Measurements from ENCODE around the gene ELK3.

Gene ELK3

GRCh38 chr12:96167492-96167891 lies 26.7 kb upstream of the ELK3 start:
- Histone ChIP-seq H3K4me3 (ENCODE audit: low read length) (no peak overlapping the region), H3K36me3 (ENCODE audit: insufficient read depth, low read length) (no peaks in the 10 kb centered on the region), H3K9ac (ENCODE audit: low read depth, low read length) (no peak overlapping the region), H3K9me3 (replicated peaks; ENCODE audit: low read length) (no peaks in the 10 kb centered on the region), H3K4me1 (ENCODE audit: control insufficient read depth, insufficient read depth, low read length) (no peaks in the 10 kb centered on the region), H3K27me3 (ENCODE audit: control insufficient read depth, insufficient read depth, low read length) (no peaks in the 10 kb centered on the region), H3K4me2 (ENCODE audit: low read length) (no peak overlapping the region)

GRCh38 chr12:96170328-96170727 lies 23.8 kb upstream of the ELK3 start:
- H3K4me2 ChIP-seq (ENCODE audit: low read length) = no peak overlapping the region
- no peaks in the 10 kb centered on the region for H3K4me1 ChIP-seq (ENCODE audit: control insufficient read depth, insufficient read depth, low read length)
- H3K9me3 ChIP-seq (replicated peaks; ENCODE audit: low read length) = no peaks in the 10 kb centered on the region
- H3K9ac ChIP-seq (ENCODE audit: low read depth, low read length) = no peak overlapping the region
- no peak overlapping the region for H3K4me3 ChIP-seq (ENCODE audit: low read length)
- H3K27me3 ChIP-seq (ENCODE audit: control insufficient read depth, insufficient read depth, low read length) = no peaks in the 10 kb centered on the region
- H3K36me3 ChIP-seq (ENCODE audit: insufficient read depth, low read length) = no peaks in the 10 kb centered on the region

- no peaks in the 10 kb centered on the region for H3K27me3 ChIP-seq (ENCODE audit: control insufficient read depth, insufficient read depth, low read length)
- H3K4me1 ChIP-seq (ENCODE audit: control insufficient read depth, insufficient read depth, low read length) = no peaks in the 10 kb centered on the region
- no peak overlapping the region for H3K9ac ChIP-seq (ENCODE audit: low read depth, low read length)
- H3K36me3 ChIP-seq (ENCODE audit: insufficient read depth, low read length) = no peaks in the 10 kb centered on the region
- no peaks in the 10 kb centered on the region for H3K9me3 ChIP-seq (replicated peaks; ENCODE audit: low read length)
- H3K4me3 ChIP-seq (ENCODE audit: low read length) = no peak overlapping the region
- no peak overlapping the region for H3K4me2 ChIP-seq (ENCODE audit: low read length)
Measured at GRCh38 chr12:96170762-96171161, 23.4 kb upstream of the ELK3 start.

DNA sequence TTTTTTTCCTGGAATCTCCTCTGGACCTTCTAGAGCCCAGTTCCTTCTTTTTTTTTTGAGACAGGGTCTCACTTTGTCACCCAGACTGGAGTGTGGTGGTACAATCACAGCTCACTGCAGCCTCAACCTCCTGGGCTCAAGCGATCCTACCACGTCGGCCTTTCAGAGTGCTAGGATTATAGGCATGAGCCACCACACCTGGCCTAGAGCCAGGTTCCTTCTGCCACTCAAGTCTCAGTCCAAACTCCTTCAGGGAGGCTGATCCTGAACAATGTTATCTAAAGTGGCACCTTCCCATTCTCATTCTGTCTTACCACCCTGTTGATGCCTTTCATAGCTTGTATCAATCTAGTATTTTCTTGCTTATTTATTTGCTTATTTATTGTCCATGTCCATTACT lies 22.3 kb upstream of the ELK3 start:
- H3K9me3 ChIP-seq (replicated peaks; ENCODE audit: low read length) = peaks cover 3% of the 10 kb centered on the region
- H3K36me3 ChIP-seq (ENCODE audit: insufficient read depth, low read length) = no peaks in the 10 kb centered on the region
- peaks cover 4% of the 10 kb centered on the region for H3K4me1 ChIP-seq (ENCODE audit: control insufficient read depth, insufficient read depth, low read length)
- H3K9ac ChIP-seq (ENCODE audit: low read depth, low read length) = no peak overlapping the region
- no peaks in the 10 kb centered on the region for H3K27me3 ChIP-seq (ENCODE audit: control insufficient read depth, insufficient read depth, low read length)
- no peak overlapping the region for H3K4me2 ChIP-seq (ENCODE audit: low read length)
- no peak overlapping the region for H3K4me3 ChIP-seq (ENCODE audit: low read length)

GRCh38 chr12:96172981-96173380 lies 21.2 kb upstream of the ELK3 start:
- no peaks in the 10 kb centered on the region for H3K36me3 ChIP-seq (ENCODE audit: insufficient read depth, low read length)
- H3K27me3 ChIP-seq (ENCODE audit: control insufficient read depth, insufficient read depth, low read length) = no peaks in the 10 kb centered on the region
- no peak overlapping the region for H3K4me3 ChIP-seq (ENCODE audit: low read length)
- peaks cover 12% of the 10 kb centered on the region for H3K4me1 ChIP-seq (ENCODE audit: control insufficient read depth, insufficient read depth, low read length)
- H3K4me2 ChIP-seq (ENCODE audit: low read length) = no peak overlapping the region
- H3K9ac ChIP-seq (ENCODE audit: low read depth, low read length) = no peak overlapping the region
- peaks cover 3% of the 10 kb centered on the region for H3K9me3 ChIP-seq (replicated peaks; ENCODE audit: low read length)

GRCh38 chr12:96176575-96176974 lies 17.6 kb upstream of the ELK3 start:
- Histone ChIP-seq H3K9me3 (replicated peaks; ENCODE audit: low read length) (peaks cover 3% of the 10 kb centered on the region), H3K27me3 (ENCODE audit: control insufficient read depth, insufficient read depth, low read length) (no peaks in the 10 kb centered on the region), H3K9ac (ENCODE audit: low read depth, low read length) (no peak overlapping the region), H3K4me3 (ENCODE audit: low read length) (no peak overlapping the region), H3K4me2 (ENCODE audit: low read length) (peak overlapping the region; percentile 0), H3K4me1 (ENCODE audit: control insufficient read depth, insufficient read depth, low read length) (peaks cover 12% of the 10 kb centered on the region), H3K36me3 (ENCODE audit: insufficient read depth, low read length) (no peaks in the 10 kb centered on the region)

GRCh38 chr12:96177013-96177412 lies 17.2 kb upstream of the ELK3 start:
- Histone ChIP-seq H3K27me3 (ENCODE audit: control insufficient read depth, insufficient read depth, low read length) (no peaks in the 10 kb centered on the region), H3K4me3 (ENCODE audit: low read length) (no peak overlapping the region), H3K4me2 (ENCODE audit: low read length) (peak overlapping the region; percentile 19), H3K4me1 (ENCODE audit: control insufficient read depth, insufficient read depth, low read length) (peaks cover 12% of the 10 kb centered on the region), H3K9me3 (replicated peaks; ENCODE audit: low read length) (peaks cover 3% of the 10 kb centered on the region), H3K36me3 (ENCODE audit: insufficient read depth, low read length) (no peaks in the 10 kb centered on the region), H3K9ac (ENCODE audit: low read depth, low read length) (no peak overlapping the region)

DNA sequence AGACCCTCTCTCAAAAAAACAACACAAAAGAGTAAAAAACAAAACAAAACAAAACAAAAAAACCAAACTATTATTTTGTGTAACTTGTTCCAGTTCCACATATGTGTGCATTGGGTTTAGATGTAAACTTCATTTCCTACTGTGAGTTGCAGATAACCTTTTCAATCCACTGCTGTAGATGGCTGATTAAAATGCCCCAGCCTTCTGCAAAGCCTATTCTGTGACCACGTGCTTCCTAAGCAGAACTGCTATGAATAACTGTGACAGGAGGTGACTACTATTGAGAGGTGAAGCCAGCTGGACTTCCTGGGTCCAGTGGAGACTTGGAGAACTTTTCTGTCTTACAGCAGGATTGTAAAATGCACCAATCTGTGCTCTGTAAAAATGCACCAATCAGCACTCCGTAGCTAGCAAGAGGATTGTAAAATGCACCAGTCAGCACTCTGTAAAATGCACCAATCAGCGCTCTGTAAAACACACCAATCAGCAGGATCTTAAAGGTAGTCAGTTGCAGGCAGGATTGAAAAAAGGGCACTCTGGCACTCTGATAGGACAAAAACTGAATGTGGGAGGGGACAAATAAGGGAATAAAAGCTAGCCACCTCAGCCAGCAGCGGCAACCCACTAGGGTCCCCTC lies 10.3 kb upstream of the ELK3 start:
- H3K27me3 ChIP-seq (ENCODE audit: control insufficient read depth, insufficient read depth, low read length) = no peaks in the 10 kb centered on the region

GRCh38 chr12:96185914-96186313 lies 8.3 kb upstream of the ELK3 start:
- no peaks in the 10 kb centered on the region for H3K36me3 ChIP-seq (ENCODE audit: insufficient read depth, low read length)

More for the DNA sequence above, 10.3 kb upstream of the ELK3 start:
- Histone ChIP-seq H3K4me3 (ENCODE audit: low read length) (no peak overlapping the region), H3K36me3 (ENCODE audit: insufficient read depth, low read length) (no peaks in the 10 kb centered on the region), H3K4me1 (ENCODE audit: control insufficient read depth, insufficient read depth, low read length) (no peaks in the 10 kb centered on the region), H3K4me2 (ENCODE audit: low read length) (no peak overlapping the region), H3K9ac (ENCODE audit: low read depth, low read length) (no peak overlapping the region), H3K9me3 (replicated peaks; ENCODE audit: low read length) (no peaks in the 10 kb centered on the region)

DNA sequence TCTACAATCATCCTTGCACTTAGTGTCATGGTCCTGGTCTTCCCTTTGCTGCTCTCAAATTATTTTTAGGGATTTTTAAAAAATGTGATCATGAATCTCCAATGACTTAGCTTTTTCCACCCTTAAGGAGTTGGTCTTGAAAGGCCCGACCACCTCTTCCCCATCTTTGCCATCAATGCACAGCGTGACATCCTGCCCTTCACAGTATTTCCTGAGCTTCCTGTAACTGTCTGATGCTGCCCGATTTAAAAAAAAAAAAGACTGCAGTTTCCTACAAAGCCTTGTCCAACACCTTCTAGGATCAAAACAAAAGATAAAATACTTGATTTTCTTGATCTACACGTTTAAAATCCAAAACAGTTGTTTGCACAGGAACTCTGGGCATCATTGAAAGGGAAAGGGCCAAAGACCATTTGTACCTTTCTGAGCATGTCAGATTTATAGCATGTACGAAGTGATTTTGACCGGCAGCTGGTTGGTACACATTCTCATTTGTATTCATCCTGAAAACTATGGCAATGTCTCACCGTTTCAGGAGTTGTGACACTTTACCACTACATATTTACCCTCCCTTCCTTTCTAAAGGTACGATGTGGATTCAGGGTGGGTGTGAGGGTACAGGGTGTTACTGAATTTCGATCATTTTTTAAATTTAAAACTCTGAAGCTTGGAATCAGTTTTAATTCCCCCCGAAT lies 7.4 kb upstream of the ELK3 start:
- H3K36me3 ChIP-seq (ENCODE audit: insufficient read depth, low read length) = no peaks in the 10 kb centered on the region
- no peaks in the 10 kb centered on the region for H3K4me1 ChIP-seq (ENCODE audit: control insufficient read depth, insufficient read depth, low read length)
- H3K4me3 ChIP-seq (ENCODE audit: low read length) = no peak overlapping the region
- H3K4me2 ChIP-seq (ENCODE audit: low read length) = no peak overlapping the region
- no peaks in the 10 kb centered on the region for H3K9me3 ChIP-seq (replicated peaks; ENCODE audit: low read length)
- no peaks in the 10 kb centered on the region for H3K27me3 ChIP-seq (ENCODE audit: control insufficient read depth, insufficient read depth, low read length)
- no peak overlapping the region for H3K9ac ChIP-seq (ENCODE audit: low read depth, low read length)

More at GRCh38 chr12:96185914-96186313, 8.3 kb upstream of the ELK3 start:
- Histone ChIP-seq H3K4me2 (ENCODE audit: low read length) (no peak overlapping the region), H3K9ac (ENCODE audit: low read depth, low read length) (no peak overlapping the region), H3K4me3 (ENCODE audit: low read length) (no peak overlapping the region), H3K9me3 (replicated peaks; ENCODE audit: low read length) (no peaks in the 10 kb centered on the region), H3K4me1 (ENCODE audit: control insufficient read depth, insufficient read depth, low read length) (no peaks in the 10 kb centered on the region), H3K27me3 (ENCODE audit: control insufficient read depth, insufficient read depth, low read length) (no peaks in the 10 kb centered on the region)

- H3K4me2 ChIP-seq (ENCODE audit: low read length) = no peak overlapping the region
- no peaks in the 10 kb centered on the region for H3K36me3 ChIP-seq (ENCODE audit: insufficient read depth, low read length)
- no peaks in the 10 kb centered on the region for H3K9me3 ChIP-seq (replicated peaks; ENCODE audit: low read length)
- no peaks in the 10 kb centered on the region for H3K4me1 ChIP-seq (ENCODE audit: control insufficient read depth, insufficient read depth, low read length)
- H3K27me3 ChIP-seq (ENCODE audit: control insufficient read depth, insufficient read depth, low read length) = no peaks in the 10 kb centered on the region
- no peak overlapping the region for H3K4me3 ChIP-seq (ENCODE audit: low read length)
- no peak overlapping the region for H3K9ac ChIP-seq (ENCODE audit: low read depth, low read length)
Measured at GRCh38 chr12:96187956-96188355, 6.2 kb upstream of the ELK3 start.

- H3K4me2 ChIP-seq (ENCODE audit: low read length) = no peak overlapping the region
- H3K4me3 ChIP-seq (ENCODE audit: low read length) = no peak overlapping the region
- H3K27me3 ChIP-seq (ENCODE audit: control insufficient read depth, insufficient read depth, low read length) = no peaks in the 10 kb centered on the region
- no peak overlapping the region for H3K9ac ChIP-seq (ENCODE audit: low read depth, low read length)
- H3K9me3 ChIP-seq (replicated peaks; ENCODE audit: low read length) = no peaks in the 10 kb centered on the region
- no peaks in the 10 kb centered on the region for H3K36me3 ChIP-seq (ENCODE audit: insufficient read depth, low read length)
- H3K4me1 ChIP-seq (ENCODE audit: control insufficient read depth, insufficient read depth, low read length) = no peaks in the 10 kb centered on the region
Measured at GRCh38 chr12:96189781-96190180, 4.4 kb upstream of the ELK3 start.
